A673 (cell line): ENCODE measurements around the gene UNC79. TPM values are rescaled to one million over a fixed set of nuclear protein-coding genes. Genes with fewer than 3 reads are reported as not detected.

Experiments used
- BruUV-seq: library from RNA; stranded (reverse); fragments of 400-500 nt; replicated peaks from 2 replicates; lab custom pipeline; 2021; lab: Mats Ljungman, UMichigan
- CTCF ChIA-PET: fragments of 300-600 bp; sonication (Branson Sonifier 250); formaldehyde crosslinking; loops from one replicate; lab custom pipeline; 2022; ENCODE audit warnings: antibody characterized with exemption; lab: Charles Lee
- POLR2A ChIA-PET: fragments of 300-600 bp; sonication (Branson Sonifier 250); formaldehyde crosslinking; loops from one replicate; lab custom pipeline; 2022; ENCODE audit warnings: antibody characterized with exemption; ENCODE audit not compliant: low non-redundant PET; lab: Charles Lee
- DNase-seq: peaks from one replicate; pipeline ENCODE4 v3.0.0-alpha.2; 2015; ENCODE audit warnings: low spot score
- H3K27ac ChIP-seq: fragments of 200-600 bp; sonication (generic); 2 replicates; pipeline ENCODE4 v1.5.1; 2016; ENCODE audit warnings: mixed run types, low read depth, mild to moderate bottlenecking, mixed read lengths, antibody characterized with exemption, low read length; ENCODE audit not compliant: poor library complexity, severe bottlenecking
- H3K27me3 ChIP-seq: fragments of 200-600 bp; sonication (generic); replicated peaks from 2 replicates; pipeline ENCODE4 v1.6.1; 2017; ENCODE audit warnings: mixed run types, low read depth, mild to moderate bottlenecking, mixed read lengths, antibody characterized with exemption, low read length; ENCODE audit not compliant: insufficient read depth, poor library complexity
- H3K36me3 ChIP-seq: fragments of 200-600 bp; sonication (generic); 2 replicates; pipeline ENCODE4 v1.6.1; 2016; ENCODE audit warnings: mixed run types, mild to moderate bottlenecking, mixed read lengths, antibody characterized with exemption, low read length; ENCODE audit not compliant: insufficient read depth, poor library complexity, severe bottlenecking
- H3K4me1 ChIP-seq: fragments of 200-600 bp; sonication (generic); 2 replicates; pipeline ENCODE4 v1.6.1; 2017; ENCODE audit warnings: mixed run types, mild to moderate bottlenecking, mixed read lengths, antibody characterized with exemption, low read length; ENCODE audit not compliant: insufficient read depth, poor library complexity, severe bottlenecking
- H3K4me3 ChIP-seq: fragments of 200-600 bp; sonication (generic); 2 replicates; pipeline ENCODE4 v1.5.1; 2016; ENCODE audit warnings: low read depth, mixed run types, mild to moderate bottlenecking, mixed read lengths, low read length; ENCODE audit not compliant: poor library complexity, severe bottlenecking
- H3K9me3 ChIP-seq: fragments of 200-600 bp; sonication (generic); 2 replicates; pipeline ENCODE4 v1.6.1; 2016; ENCODE audit warnings: mixed run types, low read depth, mild to moderate bottlenecking, mixed read lengths, antibody characterized with exemption, low read length; ENCODE audit not compliant: poor library complexity, severe bottlenecking
- CTCF ChIP-seq: fragments of 300-800, 200-600 bp; sonication (generic); conservative IDR thresholded peaks from 2 replicates; pipeline ENCODE4 v1.5.1; 2017; ENCODE audit warnings: low read depth, mild to moderate bottlenecking, antibody characterized with exemption, low read length, moderate library complexity, mixed read lengths
- EZH2 ChIP-seq: fragments of 200-600 bp; sonication (generic); IDR thresholded peaks from 2 replicates; pipeline ENCODE4 v1.6.1; 2017; ENCODE audit warnings: borderline replicate concordance, low read depth, mild to moderate bottlenecking, mixed read lengths, antibody characterized with exemption, low read length; ENCODE audit not compliant: poor library complexity, severe bottlenecking
- intact Hi-C: fragments of 100-400 bp; cut with micrococcal nuclease; formaldehyde crosslinking; loops from one replicate; pipeline ENCODE4 v1.10.0; 2022; ENCODE audit not compliant: unreplicated experiment
- total RNA-seq: library from RNA; stranded (reverse); gene quantifications from 2 replicates; pipeline ENCODE4 v1.2.3, GENCODE V29; 2021

The UNC79 gene
- total RNA-seq, 1 experiment from 2014 or later: 0.15 TPM

GRCh38 chr14:93719256-93719655, 288.5 kb downstream of the UNC79 start:
- DNase-seq: no peak
- TF ChIP-seq EZH2: no peak
- no peak for TF ChIP-seq CTCF
- no peaks in the 10 kb centered on the region for H3K9me3 ChIP-seq
- intact Hi-C loops: no loop called here
- no TSS peak for BruUV-seq
- no peaks in the 10 kb centered on the region for H3K36me3 ChIP-seq
- CTCF ChIA-PET: no interaction called here
- no peaks in the 10 kb centered on the region for H3K27me3 ChIP-seq
- H3K4me3 ChIP-seq: no peak overlapping the region
- POLR2A ChIA-PET: no interaction called here
- H3K4me1 ChIP-seq: no peaks in the 10 kb centered on the region
- no peak overlapping the region for H3K27ac ChIP-seq

- no peaks in the 10 kb centered on the region for H3K27me3 ChIP-seq
- TF ChIP-seq CTCF (no peak), EZH2 (no peak)
- CTCF ChIA-PET: interaction anchor here (0.5 kb wide), 1 partner anchor 48 kb away, joined by 3 read pairs; no protein-coding TSS in a partner anchor
- BruUV-seq: no TSS peak
- intact Hi-C loops: no loop called here
- H3K4me3 ChIP-seq: no peak overlapping the region
- no peaks in the 10 kb centered on the region for H3K4me1 ChIP-seq
- no peak overlapping the region for H3K27ac ChIP-seq
- no peak for DNase-seq
- no peaks in the 10 kb centered on the region for H3K36me3 ChIP-seq
- no peaks in the 10 kb centered on the region for H3K9me3 ChIP-seq
- POLR2A ChIA-PET: no interaction called here
Measured at GRCh38 chr14:93720076-93720815, 289.5 kb downstream of the UNC79 start.

GRCh38 chr14:93720981-93721483, 290.3 kb downstream of the UNC79 start:
- Histone ChIP-seq H3K4me1 (no peaks in the 10 kb centered on the region), H3K9me3 (no peaks in the 10 kb centered on the region), H3K4me3 (no peak overlapping the region), H3K27me3 (no peaks in the 10 kb centered on the region), H3K36me3 (no peaks in the 10 kb centered on the region), H3K27ac (no peak overlapping the region)
- ChIA-PET POLR2A (no interaction called here), CTCF (no interaction called here)
- no peak for TF ChIP-seq CTCF
- no peak for TF ChIP-seq EZH2
- intact Hi-C loops: no loop called here
- no TSS peak for BruUV-seq
- DNase-seq: no peak
